ENCODE data around the gene CUEDC1. TPM values are rescaled to one million over a fixed set of nuclear protein-coding genes. Genes with fewer than 3 reads are reported as not detected.
"Not testable (repeated sequence)": the region's sequence is repeated elsewhere in the genome, so short reads cannot be mapped to it uniquely, and the experiment has no call there.

CUEDC1 gene
- polyA plus RNA-seq, 1 experiment, result 48.5 TPM

GRCh38 chr17:57982452-57983170, 27.4 kb upstream of the CUEDC1 start:
- CTCF ChIA-PET, result interaction anchor here (0.6 to 1.7 kb wide), 9 partner anchors 8 to 139 kb away, joined by 3 to 7 read pairs (median 4); no protein-coding TSS in a partner anchor
- H3K4me3 ChIP-seq (ENCODE audit: low read depth, low read length), result no peak overlapping the region
- TF ChIP-seq CTCF (IDR thresholded peaks at IDR 0.05; ENCODE audit: insufficient read depth, low read depth, low read length), result no peak
- H3K27me3 ChIP-seq (ENCODE audit: control insufficient read depth, insufficient read depth, low read length), result no peaks in the 10 kb centered on the region
- POLR2A ChIA-PET, result interaction anchor here (0.6 kb wide), 1 partner anchor 101 kb away, joined by 14 read pairs; no protein-coding TSS in a partner anchor
- no peak for DNase-seq (ENCODE audit: low read depth)
- H3K36me3 ChIP-seq (ENCODE audit: control insufficient read depth, insufficient read depth, low read length), result peaks cover 5% of the 10 kb centered on the region; the same call in 1 of the 2 replicates

- Histone ChIP-seq H3K36me3 (ENCODE audit: control insufficient read depth, insufficient read depth, low read length) (peaks cover 10% of the 10 kb centered on the region), H3K4me3 (ENCODE audit: low read depth, low read length) (no peak overlapping the region), H3K27me3 (ENCODE audit: control insufficient read depth, insufficient read depth, low read length) (no peaks in the 10 kb centered on the region)
- no peak for TF ChIP-seq CTCF (IDR thresholded peaks at IDR 0.05; ENCODE audit: insufficient read depth, low read depth, low read length)
- POLR2A ChIA-PET, result no interaction called here
- no peak for DNase-seq (ENCODE audit: low read depth)
- CTCF ChIA-PET, result interaction anchor here (1.1 to 1.4 kb wide), 3 partner anchors 9 to 112 kb away, joined by 4 to 7 read pairs (median 4); no protein-coding TSS in a partner anchor
Measured at GRCh38 chr17:57980522-57980921, 25.3 kb upstream of the CUEDC1 start.

- CTCF ChIA-PET, result interaction anchor here (0.9 to 1.7 kb wide), 3 partner anchors 9 to 121 kb away, joined by 4 read pairs; no protein-coding TSS in a partner anchor
- DNase-seq (ENCODE audit: low read depth), result no peak
- Histone ChIP-seq H3K4me3 (ENCODE audit: low read depth, low read length) (no peak overlapping the region), H3K36me3 (ENCODE audit: control insufficient read depth, insufficient read depth, low read length) (peaks cover 12% of the 10 kb centered on the region), H3K27me3 (ENCODE audit: control insufficient read depth, insufficient read depth, low read length) (no peaks in the 10 kb centered on the region)
- TF ChIP-seq CTCF (IDR thresholded peaks at IDR 0.05; ENCODE audit: insufficient read depth, low read depth, low read length), result no peak
- POLR2A ChIA-PET, result no interaction called here
Measured at GRCh38 chr17:57979076-57979475, 23.9 kb upstream of the CUEDC1 start.

- TF ChIP-seq CTCF (IDR thresholded peaks at IDR 0.05; ENCODE audit: insufficient read depth, low read depth, low read length), result no peak
- CTCF ChIA-PET, result interaction anchor here (0.8 to 1.6 kb wide), 4 partner anchors 18 to 115 kb away, joined by 3 to 5 read pairs (median 4); no protein-coding TSS in a partner anchor
- POLR2A ChIA-PET, result interaction anchor here (1.1 kb wide), 1 partner anchor 107 kb away, joined by 3 read pairs; no protein-coding TSS in a partner anchor
- Histone ChIP-seq H3K4me3 (ENCODE audit: low read depth, low read length) (no peak overlapping the region), H3K27me3 (ENCODE audit: control insufficient read depth, insufficient read depth, low read length) (no peaks in the 10 kb centered on the region), H3K36me3 (ENCODE audit: control insufficient read depth, insufficient read depth, low read length) (peaks cover 12% of the 10 kb centered on the region)
- no peak for DNase-seq (ENCODE audit: low read depth)
Measured at GRCh38 chr17:57976594-57976993, 21.4 kb upstream of the CUEDC1 start.

- CTCF ChIA-PET, result interaction anchor here (0.9 to 1.3 kb wide), 5 partner anchors 15 to 42 kb away, joined by 3 to 4 read pairs (median 3); partner anchors contain the start of gene CUEDC1
- DNase-seq (ENCODE audit: low read depth), result no peak
- peaks cover 12% of the 10 kb centered on the region for H3K36me3 ChIP-seq (ENCODE audit: control insufficient read depth, insufficient read depth, low read length)
- POLR2A ChIA-PET, result interaction anchor here (0.5 to 0.7 kb wide), 3 partner anchors 48 to 142 kb away, joined by 3 to 14 read pairs (median 5); no protein-coding TSS in a partner anchor
- H3K4me3 ChIP-seq (ENCODE audit: low read depth, low read length), result no peak overlapping the region
- no peak for TF ChIP-seq CTCF (IDR thresholded peaks at IDR 0.05; ENCODE audit: insufficient read depth, low read depth, low read length)
- H3K27me3 ChIP-seq (ENCODE audit: control insufficient read depth, insufficient read depth, low read length), result no peaks in the 10 kb centered on the region
Measured at GRCh38 chr17:57975044-57975443, 19.8 kb upstream of the CUEDC1 start.

GRCh38 chr17:57974053-57974824, 19.0 kb upstream of the CUEDC1 start:
- H3K27me3 ChIP-seq (ENCODE audit: control insufficient read depth, insufficient read depth, low read length); POLR2A ChIA-PET; H3K4me3 ChIP-seq (ENCODE audit: low read depth, low read length); DNase-seq (ENCODE audit: low read depth): not testable (repeated sequence)
- CTCF ChIA-PET, result interaction anchor here (1.1 to 1.7 kb wide), 4 partner anchors 14 to 81 kb away, joined by 3 to 7 read pairs (median 3); no protein-coding TSS in a partner anchor
- H3K36me3 ChIP-seq (ENCODE audit: control insufficient read depth, insufficient read depth, low read length), result peaks cover 12% of the 10 kb centered on the region
